Ascending aorta (tissue), 2 donors: ENCODE measurements around the gene ASIC4. TPM values are rescaled to one million over a fixed set of nuclear protein-coding genes. Genes with fewer than 3 reads are reported as not detected.

Experiments
- DNase-seq, 2 donors: peaks; one replicate each; pipeline ENCODE4 v3.0.0-alpha.2; 2019; ENCODE audit warnings: low spot score in 2 of 2
- H3K27ac ChIP-seq, 2 donors: fragments of 200-600 bp; sonication (generic); one replicate each; pipeline ENCODE4 v1.5.1; 2016 to 2017; ENCODE audit warnings: mild to moderate bottlenecking in 1 of 2
- H3K27me3 ChIP-seq: fragments of 200-600 bp; sonication (generic); one replicate; pipeline ENCODE4 v1.5.1; 2017
- H3K36me3 ChIP-seq, 2 donors: fragments of 200-600 bp; sonication (generic); one replicate each; pipeline ENCODE4 v1.5.1; 2016
- H3K4me1 ChIP-seq, 2 donors: fragments of 200-600 bp; sonication (generic); one replicate each; pipeline ENCODE4 v1.5.1; 2016 to 2017; ENCODE audit warnings: mild to moderate bottlenecking in 1 of 2
- H3K4me3 ChIP-seq, 2 donors: fragments of 200-600 bp; sonication (generic); one replicate each; pipeline ENCODE4 v1.5.1; 2016 to 2017; ENCODE audit warnings: mild to moderate bottlenecking in 1 of 2
- H3K9me3 ChIP-seq, 2 donors: fragments of 200-600 bp; sonication (generic); one replicate each; pipeline ENCODE4 v1.5.1; 2016
- CTCF ChIP-seq, 3 experiments: fragments of 200-600 bp in 2 of 3; fragments of 450-650 bp in 1 of 3; sonication (generic) in 2 of 3; IDR thresholded peaks; one replicate each; pipeline ENCODE4 v1.5.1; 2016 to 2019; ENCODE audit warnings: antibody characterized with exemption in 3 of 3, mild to moderate bottlenecking in 1 of 3, moderate library complexity in 1 of 3
- intact Hi-C: fragments of 100-400 bp; cut with DNase I; formaldehyde crosslinking; loops from one replicate; pipeline ENCODE4 v1.15.1; 2023
- total RNA-seq: library from RNA; depleted of rRNA; stranded (reverse); fragments of >200 nt; gene quantifications from one replicate; pipeline ENCODE4 v1.1.0, GENCODE V29; 2016

Gene ASIC4
- total RNA-seq, 1 donor from 2014 or later, result not detected

- no peaks in the 10 kb centered on the region for H3K9me3 ChIP-seq
- no peak for TF ChIP-seq CTCF (IDR thresholded peaks at IDR 0.05)
- intact Hi-C loops, result no loop called here
- peaks cover 13 to 26% of the 10 kb centered on the region in 2 donors for H3K4me1 ChIP-seq
- peaks cover 6 to 13% of the 10 kb centered on the region in 2 donors for H3K36me3 ChIP-seq
- H3K27me3 ChIP-seq, result no peaks in the 10 kb centered on the region
- DNase-seq, result peak in 1 of 2 donors; percentile 74
- peak overlapping the region; percentile 68 to 85 for H3K4me3 ChIP-seq
- H3K27ac ChIP-seq, result peak overlapping the region; percentile 91 to 99
These were observed 17.3 kb upstream of the ASIC4 start for GRCh38 chr2:219496825-219497494.

GRCh38 chr2:219497495-219498279 lies 16.6 kb upstream of the ASIC4 start:
- H3K27ac ChIP-seq, result peak overlapping the region; percentile 91 to 99
- TF ChIP-seq CTCF (IDR thresholded peaks at IDR 0.05), result no peak
- peaks cover 13 to 26% of the 10 kb centered on the region in 2 donors for H3K4me1 ChIP-seq
- H3K4me3 ChIP-seq, result peak overlapping the region; percentile 68 to 85
- peak; percentile 68 to 96 for DNase-seq
- H3K27me3 ChIP-seq, result no peaks in the 10 kb centered on the region
- H3K36me3 ChIP-seq, result peaks cover 8 to 14% of the 10 kb centered on the region in 2 donors
- H3K9me3 ChIP-seq, result no peaks in the 10 kb centered on the region
- intact Hi-C loops, result loop anchor here (1.0 kb wide), 3 partner anchors 38 to 109 kb away; partner anchors contain the start of gene CHPF

- DNase-seq, result peak; percentile 95 to 99
- no peaks in the 10 kb centered on the region for H3K27me3 ChIP-seq
- H3K4me3 ChIP-seq, result peak within 1 kb of the TSS; percentile 68 to 85
- H3K4me1 ChIP-seq, result peaks cover 13 to 26% of the 10 kb centered on the region in 2 donors
- intact Hi-C loops, result loop anchor here (1.0 kb wide), 3 partner anchors 39 to 110 kb away; partner anchors contain the start of gene CHPF
- H3K27ac ChIP-seq, result peak within 1 kb of the TSS; percentile 91 to 99
- peak in 1 of 3 experiments; percentile 27 for TF ChIP-seq CTCF (IDR thresholded peaks at IDR 0.05)
- peaks cover 8 to 17% of the 10 kb centered on the region in 2 donors for H3K36me3 ChIP-seq
- no peaks in the 10 kb centered on the region for H3K9me3 ChIP-seq
These were observed 15.8 kb upstream of the ASIC4 start, which contains the start of gene GMPPA for GRCh38 chr2:219498280-219499057. Gene GMPPA, plus strand, starts transcription at chr2:219498891. Its CDS starts 1,085 bp downstream, at chr2:219499976.

DNA sequence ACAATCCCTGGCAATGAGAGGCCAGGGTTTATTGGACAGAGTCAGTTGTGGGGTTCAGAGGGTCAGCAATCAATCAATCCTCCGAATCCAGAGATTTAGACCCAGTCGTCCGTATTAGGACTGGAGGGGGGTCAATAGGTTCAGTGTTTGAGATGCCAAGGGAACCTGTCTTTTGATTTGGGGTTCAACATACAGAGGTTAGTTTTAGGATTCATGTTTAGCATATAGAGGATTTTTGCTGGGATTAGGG lies 15.3 kb upstream of the ASIC4 start:
- Histone ChIP-seq H3K4me3 (peak overlapping the region; percentile 68 to 85), H3K9me3 (no peaks in the 10 kb centered on the region), H3K27me3 (no peaks in the 10 kb centered on the region), H3K36me3 (peaks cover 12 to 22% of the 10 kb centered on the region in 2 donors), H3K27ac (peak overlapping the region; percentile 91 to 99), H3K4me1 (peaks cover 13 to 26% of the 10 kb centered on the region in 2 donors)
- no peak for TF ChIP-seq CTCF (IDR thresholded peaks at IDR 0.05)
- no peak for DNase-seq
- intact Hi-C loops, result no loop called here

DNA sequence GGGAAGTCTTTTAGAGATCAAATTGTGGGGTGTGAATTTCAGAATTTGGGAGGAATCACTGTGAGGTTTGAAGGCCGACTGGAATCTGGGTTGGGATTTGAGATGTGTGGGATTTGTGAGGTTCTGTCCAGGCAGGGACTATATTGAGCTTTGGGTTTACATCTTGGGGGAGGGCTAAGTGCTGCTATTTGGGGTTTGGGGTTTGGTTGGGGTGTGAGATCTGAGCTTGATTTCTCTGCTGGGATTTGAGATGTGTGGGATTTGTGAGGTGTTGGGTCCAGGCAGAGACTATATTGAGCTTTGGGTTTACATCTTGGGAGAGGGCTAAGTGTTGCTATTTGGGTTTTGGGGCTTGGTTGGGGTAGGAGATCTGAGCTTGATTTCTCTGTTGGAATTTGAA lies 14.7 kb upstream of the ASIC4 start:
- no peak for DNase-seq
- TF ChIP-seq CTCF (IDR thresholded peaks at IDR 0.05), result no peak
- peak overlapping the region; percentile 91 to 99 for H3K27ac ChIP-seq
- peak overlapping the region; percentile 68 to 85 for H3K4me3 ChIP-seq
- H3K36me3 ChIP-seq, result peaks cover 17 to 28% of the 10 kb centered on the region in 2 donors
- H3K27me3 ChIP-seq, result no peaks in the 10 kb centered on the region
- no peaks in the 10 kb centered on the region for H3K9me3 ChIP-seq
- intact Hi-C loops, result no loop called here
- H3K4me1 ChIP-seq, result peaks cover 13 to 26% of the 10 kb centered on the region in 2 donors
